Endothelial cell of umbilical vein (primary cell): Measurements from ENCODE around the gene PDK2. TPM values are rescaled to one million over a fixed set of nuclear protein-coding genes. Genes with fewer than 3 reads are reported as not detected.

Source experiments
- BruUV-seq: library from RNA; stranded (reverse); fragments of 400-500 nt; replicated peaks from 2 replicates; lab custom pipeline; 2021; lab: Mats Ljungman, UMichigan
- CTCF ChIA-PET: fragments of 300-600, 350-600 bp; sonication (Branson Sonifier 250); formaldehyde crosslinking; loops from one replicate; lab custom pipeline; 2021; ENCODE audit warnings: antibody characterized with exemption, inconsistent platforms; lab: Charles Lee
- POLR2A ChIA-PET: fragments of 300-600, 350-600 bp; sonication (Branson Sonifier 250); formaldehyde crosslinking; loops from one replicate; lab custom pipeline; 2021; ENCODE audit warnings: antibody characterized with exemption, inconsistent platforms; lab: Charles Lee
- DNase-seq: peaks from one replicate; pipeline ENCODE4 v3.0.0-alpha.2; 2011; ENCODE audit warnings: low read depth, low spot score
- FAIRE-seq: peaks from 2 replicates; lab custom pipeline; 2011; peaks lifted over from hg19 to GRCh38; lab: Jason Lieb, UNC
- H2AFZ ChIP-seq: 2 replicates; pipeline ENCODE4 v1.6.0; 2012; ENCODE audit warnings: low read depth, low read length, control low read depth, inconsistent platforms
- H3K27ac ChIP-seq: 2 replicates; pipeline ENCODE4 v1.5.1; 2011; ENCODE audit warnings: low read depth, mild to moderate bottlenecking, control low read depth, low read length, moderate library complexity; ENCODE audit not compliant: insufficient read depth
- H3K27me3 ChIP-seq, 2 experiments: 2 replicates each; pipeline versions ENCODE4 v1.6.0 to v1.6.1; 2011; ENCODE audit warnings: low read length in 2 of 2, mixed read lengths in 1 of 2; ENCODE audit not compliant: control insufficient read depth in 2 of 2, insufficient read depth in 2 of 2
- H3K36me3 ChIP-seq, 2 experiments: 2 replicates in 1 of 2; 3 replicates in 1 of 2; pipeline ENCODE4 v1.5.1; 2011; ENCODE audit warnings: low read length in 2 of 2, mild to moderate bottlenecking in 1 of 2, moderate library complexity in 1 of 2; ENCODE audit not compliant: control insufficient read depth in 2 of 2, insufficient read depth in 2 of 2; ENCODE audit errors: extremely low read depth in 1 of 2
- H3K4me1 ChIP-seq: 3 replicates; pipeline ENCODE4 v1.5.1; 2011; ENCODE audit warnings: mild to moderate bottlenecking, low read length; ENCODE audit not compliant: control insufficient read depth, insufficient read depth; ENCODE audit errors: extremely low read depth
- H3K4me2 ChIP-seq: 2 replicates; pipeline ENCODE4 v1.6.1; 2011; ENCODE audit warnings: low read length, control low read depth, mixed read lengths; ENCODE audit not compliant: insufficient read depth
- H3K4me3 ChIP-seq, 3 experiments: fragments of 200-600 bp in 1 of 3; sonication (generic), shearing (Covaris generic) in 1 of 3; replicated peaks in 1 of 3; 2 replicates each; pipeline ENCODE4 v1.5.1; 2011 to 2016; ENCODE audit warnings: control low read depth in 3 of 3, low read length in 3 of 3, mild to moderate bottlenecking in 2 of 3, inconsistent platforms in 1 of 3, low read depth in 1 of 3, moderate library complexity in 1 of 3; ENCODE audit not compliant: insufficient read depth in 1 of 3
- H3K79me2 ChIP-seq: 2 replicates; pipeline ENCODE4 v1.6.0; 2012; ENCODE audit warnings: low read length, inconsistent platforms; ENCODE audit not compliant: control insufficient read depth, insufficient read depth
- H3K9ac ChIP-seq: replicated peaks from 2 replicates; pipeline ENCODE3; 2011; ENCODE audit warnings: low read length, control low read depth; ENCODE audit not compliant: insufficient read depth; ENCODE audit errors: extremely low read depth
- H3K9me1 ChIP-seq: replicated peaks from 3 replicates; pipeline ENCODE4 v1.6.0; 2011; ENCODE audit warnings: mild to moderate bottlenecking, low read length; ENCODE audit not compliant: control insufficient read depth, insufficient read depth; ENCODE audit errors: extremely low read depth
- H3K9me3 ChIP-seq: replicated peaks from 2 replicates; pipeline ENCODE4 v1.5.1; 2012; ENCODE audit warnings: low read length, inconsistent platforms; ENCODE audit not compliant: control insufficient read depth, insufficient read depth
- H4K20me1 ChIP-seq: replicated peaks from 2 replicates; pipeline ENCODE3; 2011; ENCODE audit warnings: mild to moderate bottlenecking, low read length; ENCODE audit not compliant: control insufficient read depth, insufficient read depth; ENCODE audit errors: extremely low read depth
- CTCF ChIP-seq, 2 donors: IDR thresholded peaks; 1 replicate in 1 of 2; 2 replicates in 1 of 2; pipeline ENCODE4 v1.5.1; 2011; ENCODE audit warnings: low read length in 2 of 2, mild to moderate bottlenecking in 2 of 2, moderate library complexity in 2 of 2, control low read depth in 1 of 2, inconsistent platforms in 1 of 2, low read depth in 1 of 2; ENCODE audit not compliant: insufficient read depth in 1 of 2; ENCODE audit errors: extremely low read depth in 1 of 2
- EZH2 ChIP-seq: IDR thresholded peaks from 2 replicates; pipeline ENCODE4 v1.6.1; 2012; ENCODE audit warnings: borderline replicate concordance, low read depth, mild to moderate bottlenecking, moderate library complexity, low read length, inconsistent platforms; ENCODE audit not compliant: severe bottlenecking
- FOS ChIP-seq: IDR thresholded peaks from 2 replicates; pipeline ENCODE4 v1.6.1; 2011; ENCODE audit warnings: mild to moderate bottlenecking, low read length, moderate library complexity, borderline replicate concordance; ENCODE audit not compliant: insufficient read depth
- GATA2 ChIP-seq: IDR thresholded peaks from 2 replicates; pipeline ENCODE4 v1.7.0; 2011; ENCODE audit warnings: low read depth, mild to moderate bottlenecking, moderate library complexity, mixed read lengths, low read length; ENCODE audit not compliant: insufficient read length, insufficient read depth
- JUN ChIP-seq: IDR thresholded peaks from 2 replicates; pipeline ENCODE4 v1.6.1; 2011; ENCODE audit warnings: borderline replicate concordance, low read depth; ENCODE audit not compliant: insufficient read length, insufficient read depth
- MAX ChIP-seq: IDR thresholded peaks from 2 replicates; pipeline ENCODE4 v1.6.1; 2011; ENCODE audit not compliant: insufficient read depth, insufficient read length
- MYC ChIP-seq: IDR thresholded peaks from one replicate; pipeline ENCODE4 v1.6.1; 2011; ENCODE audit warnings: mild to moderate bottlenecking, low read depth, low read length
- POLR2A ChIP-seq: IDR thresholded peaks from 2 replicates; pipeline ENCODE4 v1.6.1; 2012; ENCODE audit warnings: low read depth, mild to moderate bottlenecking, control low read depth, low read length
- POLR2AphosphoS5 ChIP-seq: IDR thresholded peaks from 2 replicates; pipeline ENCODE4 v1.6.1; 2012; ENCODE audit warnings: low read depth, mild to moderate bottlenecking, control low read depth, low read length, moderate library complexity; ENCODE audit not compliant: insufficient read depth
- dilution Hi-C: fragments of 300-500 bp; cut with MboI; formaldehyde crosslinking; loops from one replicate; pipeline ENCODE4 v1.15.0; 2019; ENCODE audit warnings: low sequenced_read_pairs; ENCODE audit not compliant: extremely low pct_ligation_motif_present
- intact Hi-C: fragments of 100-400 bp; cut with micrococcal nuclease; formaldehyde crosslinking; loops from one replicate; pipeline ENCODE4 v1.10.0; 2022
- polyA plus RNA-seq, 4 experiments: library from polyadenylated mRNA; depleted of rRNA in 3 of 4; stranded (reverse) in 3 of 4; unstranded in 1 of 4; fragments of >200 nt; gene quantifications; 2 replicates each; pipeline versions ENCODE4 v1.2.1 to v1.2.3, GENCODE V29; 2011 to 2012; ENCODE audit warnings: missing spikeins in 1 of 4
- total RNA-seq: library from RNA; stranded (reverse); gene quantifications from 2 replicates; pipeline ENCODE4 v1.2.3, GENCODE V29; 2021

Gene PDK2
- total and polyA plus RNA-seq, 2 donors (not counting 3 experiments of a cell fraction or from before 2014, with no cell fraction given): 21.3 to 114 TPM

GRCh38 chr17:50048988-50049387 lies 46.2 kb upstream of the PDK2 start:
- Histone ChIP-seq H3K9ac (no peak overlapping the region), H3K4me3 (no peak overlapping the region), H4K20me1 (no peaks in the 10 kb centered on the region), H3K27ac (no peak overlapping the region), H3K36me3 (no peaks in the 10 kb centered on the region), H3K27me3 (no peaks in the 10 kb centered on the region), H3K9me1 (no peaks in the 10 kb centered on the region), H3K9me3 (no peaks in the 10 kb centered on the region), H3K4me2 (no peak overlapping the region), H3K4me1 (peaks cover 66% of the 10 kb centered on the region), H3K79me2 (no peaks in the 10 kb centered on the region), H2AFZ (no peak overlapping the region)
- FAIRE-seq (no peak), DNase-seq (no peak)
- POLR2A ChIA-PET: no interaction called here
- dilution Hi-C loops (no loop called here), intact Hi-C loops (no loop called here)
- CTCF ChIA-PET: no interaction called here
- BruUV-seq: no TSS peak
- TF ChIP-seq FOS: no peak
- no peak for TF ChIP-seq JUN
- no peak for TF ChIP-seq EZH2
- no peak for TF ChIP-seq POLR2A

- DNase-seq (no peak), FAIRE-seq (no peak)
- dilution Hi-C loops (no loop called here), intact Hi-C loops (no loop called here)
- peaks cover 60% of the 10 kb centered on the region for H3K4me1 ChIP-seq
- H2AFZ ChIP-seq: no peak overlapping the region
- H3K27ac ChIP-seq: no peak overlapping the region
- H3K36me3 ChIP-seq: no peaks in the 10 kb centered on the region
- ChIA-PET POLR2A (no interaction called here), CTCF (no interaction called here)
- no peaks in the 10 kb centered on the region for H3K9me1 ChIP-seq
- H4K20me1 ChIP-seq: no peaks in the 10 kb centered on the region
- TF ChIP-seq CTCF (IDR thresholded peaks at IDR 0.05; ENCODE audit: extremely low read depth in 1 of 2, insufficient read depth in 1 of 2, low read depth in 1 of 2, low read length in 2 of 2) (no peak), GATA2 (no peak), POLR2AphosphoS5 (no peak), MAX (no peak), POLR2A (no peak), MYC (no peak), FOS (no peak), JUN (no peak), EZH2 (no peak)
- no peaks in the 10 kb centered on the region for H3K9me3 ChIP-seq
- no peak overlapping the region for H3K4me3 ChIP-seq
- H3K27me3 ChIP-seq: no peaks in the 10 kb centered on the region
- no peaks in the 10 kb centered on the region for H3K79me2 ChIP-seq
- H3K9ac ChIP-seq: no peak overlapping the region
- no TSS peak for BruUV-seq
- no peak overlapping the region for H3K4me2 ChIP-seq
Measured at GRCh38 chr17:50049636-50050035, 45.5 kb upstream of the PDK2 start.
